Measurements from ENCODE around the gene RFX1.

DNA sequence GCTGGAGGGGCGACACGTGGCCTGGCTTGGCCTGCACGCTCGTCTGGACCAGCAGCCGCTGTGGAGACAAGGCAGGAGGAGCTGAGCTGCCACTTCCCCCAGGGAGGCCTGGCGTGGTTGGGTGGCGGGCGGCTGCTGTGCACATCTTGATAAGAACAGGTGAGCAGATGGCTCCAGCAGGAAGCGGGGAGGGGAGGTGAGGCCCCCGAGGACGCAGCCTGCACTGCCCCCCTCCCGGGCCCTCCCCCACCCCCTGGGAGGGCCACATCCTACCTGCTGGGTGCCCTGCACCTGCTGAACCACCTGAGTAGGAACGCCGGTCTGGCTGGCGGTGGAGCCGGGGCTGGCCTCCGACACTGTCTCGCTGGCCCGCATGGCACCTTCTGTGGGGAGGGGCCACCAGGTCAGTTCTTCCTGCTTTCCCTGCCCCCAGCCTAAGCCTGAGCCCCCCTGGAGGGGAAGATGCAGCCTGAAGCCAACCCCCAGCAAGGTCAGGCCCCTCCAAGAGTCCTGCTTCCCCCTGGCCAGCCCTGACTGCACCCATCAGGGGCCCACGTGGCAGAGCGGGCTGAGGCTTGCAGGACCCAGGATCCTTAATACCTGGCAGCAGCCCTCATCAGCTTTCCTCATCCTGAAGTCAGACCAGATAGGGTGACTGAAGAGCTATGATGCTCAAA, 22.8 kb downstream of the RFX1 start:
- TF ChIP-seq, protein P1, sequence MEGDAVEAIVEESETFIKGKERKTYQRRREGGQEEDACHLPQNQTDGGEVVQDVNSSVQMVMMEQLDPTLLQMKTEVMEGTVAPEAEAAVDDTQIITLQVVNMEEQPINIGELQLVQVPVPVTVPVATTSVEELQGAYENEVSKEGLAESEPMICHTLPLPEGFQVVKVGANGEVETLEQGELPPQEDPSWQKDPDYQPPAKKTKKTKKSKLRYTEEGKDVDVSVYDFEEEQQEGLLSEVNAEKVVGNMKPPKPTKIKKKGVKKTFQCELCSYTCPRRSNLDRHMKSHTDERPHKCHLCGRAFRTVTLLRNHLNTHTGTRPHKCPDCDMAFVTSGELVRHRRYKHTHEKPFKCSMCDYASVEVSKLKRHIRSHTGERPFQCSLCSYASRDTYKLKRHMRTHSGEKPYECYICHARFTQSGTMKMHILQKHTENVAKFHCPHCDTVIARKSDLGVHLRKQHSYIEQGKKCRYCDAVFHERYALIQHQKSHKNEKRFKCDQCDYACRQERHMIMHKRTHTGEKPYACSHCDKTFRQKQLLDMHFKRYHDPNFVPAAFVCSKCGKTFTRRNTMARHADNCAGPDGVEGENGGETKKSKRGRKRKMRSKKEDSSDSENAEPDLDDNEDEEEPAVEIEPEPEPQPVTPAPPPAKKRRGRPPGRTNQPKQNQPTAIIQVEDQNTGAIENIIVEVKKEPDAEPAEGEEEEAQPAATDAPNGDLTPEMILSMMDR (IDR thresholded peaks at IDR 0.05; ENCODE audit: low read depth, low read length, poor library complexity, severe bottlenecking): no peak
- TF ChIP-seq EZH2phosphoT487 (IDR thresholded peaks at IDR 0.05; ENCODE audit: borderline replicate concordance, low read length): no peak

Measured in DOHH2 (cell line).